HG03575 (cell line): ENCODE measurements around the gene TNFRSF1B.

Source experiments
- ATAC-seq: cut with Tn5 transposase; IDR thresholded peaks from one replicate; pipeline ENCODE4 v1.9.1; 2021; ENCODE audit not compliant: unreplicated experiment, insufficient number of reproducible peaks, low FRiP score; ENCODE audit errors: extremely low read depth

The TNFRSF1B gene

GRCh38 chr1:12231276-12231595, 64.4 kb downstream of the TNFRSF1B start:
- no peak for ATAC-seq

- no peak for ATAC-seq
These were observed 65.4 kb downstream of the TNFRSF1B start for GRCh38 chr1:12232221-12232620.

GRCh38 chr1:12244078-12244477, 77.3 kb downstream of the TNFRSF1B start:
- no peak for ATAC-seq

DNA sequence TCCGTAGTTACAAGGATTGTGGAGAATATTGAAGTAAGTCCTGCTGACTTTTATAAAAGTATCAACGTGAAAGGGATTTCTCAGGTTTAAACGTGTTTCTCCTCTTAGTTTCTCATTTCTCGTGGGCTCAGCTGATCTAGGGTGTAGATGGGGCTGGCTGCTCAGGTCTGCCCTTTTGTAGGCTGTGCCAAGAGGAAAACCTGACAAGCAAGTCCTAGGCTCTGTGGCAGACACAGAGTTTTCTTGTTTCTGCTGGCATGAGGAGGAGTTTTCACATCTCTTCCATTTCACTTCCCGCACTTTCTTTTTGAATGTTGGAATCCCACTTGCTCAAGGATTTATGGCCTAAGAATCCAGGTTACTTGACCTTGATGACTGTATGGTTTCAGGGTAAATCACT, 77.8 kb downstream of the TNFRSF1B start:
- no peak for ATAC-seq

- no peak for ATAC-seq
These were observed 78.3 kb downstream of the TNFRSF1B start for GRCh38 chr1:12245116-12245515.

GRCh38 chr1:12245733-12246132, 78.9 kb downstream of the TNFRSF1B start:
- ATAC-seq, result no peak

- ATAC-seq, result no peak
These were observed 79.8 kb downstream of the TNFRSF1B start for GRCh38 chr1:12246584-12246983.

GRCh38 chr1:12249181-12249580, 82.4 kb downstream of the TNFRSF1B start:
- ATAC-seq, result no peak

GRCh38 chr1:12249748-12250147, 83.0 kb downstream of the TNFRSF1B start:
- ATAC-seq, result no peak

GRCh38 chr1:12251442-12251841, 84.7 kb downstream of the TNFRSF1B start:
- no peak for ATAC-seq

GRCh38 chr1:12255913-12256312, 89.1 kb downstream of the TNFRSF1B start:
- ATAC-seq, result no peak

- ATAC-seq, result no peak
These were observed 91.5 kb downstream of the TNFRSF1B start for GRCh38 chr1:12258272-12258671.
